Vagina (tissue), 2 donors: ENCODE results near the gene PSTPIP2. TPM values are rescaled to one million over a fixed set of nuclear protein-coding genes. Genes with fewer than 3 reads are reported as not detected.

Experiments used
- DNase-seq, 2 donors: peaks; one replicate each; pipeline ENCODE4 v3.0.0-alpha.2; 2017; ENCODE audit errors: extremely low spot score in 2 of 2
- H3K27ac ChIP-seq: fragments of 200-600 bp; sonication (generic); one replicate; pipeline ENCODE4 v1.5.1; 2019
- H3K27me3 ChIP-seq: fragments of 200-600 bp; sonication (generic); one replicate; pipeline ENCODE4 v1.5.1; 2019
- H3K36me3 ChIP-seq, 2 donors: fragments of 200-600 bp; sonication (generic); one replicate each; pipeline ENCODE4 v1.5.1; 2017 to 2019
- H3K4me1 ChIP-seq: fragments of 200-600 bp; sonication (generic); one replicate; pipeline ENCODE4 v1.5.1; 2019
- H3K4me3 ChIP-seq, 2 donors: fragments of 200-600 bp; sonication (generic); 1 replicate in 1 of 2; 2 replicates in 1 of 2; pipeline ENCODE4 v1.5.1; 2016 to 2019
- H3K9me3 ChIP-seq: fragments of 200-600 bp; sonication (generic); one replicate; pipeline ENCODE4 v1.5.1; 2019
- POLR2A ChIP-seq, 2 donors: fragments of 450-650 bp; IDR thresholded peaks; one replicate each; pipeline ENCODE4 v1.6.1; 2017; ENCODE audit warnings: antibody characterized with exemption in 2 of 2, mild to moderate bottlenecking in 2 of 2, moderate library complexity in 2 of 2
- POLR2AphosphoS5 ChIP-seq, 2 donors: sonication (generic); formaldehyde crosslinking; IDR thresholded peaks; one replicate each; pipeline ENCODE4 v1.9.0; 2017; ENCODE audit warnings: antibody characterized with exemption in 2 of 2, mild to moderate bottlenecking in 2 of 2, low read depth in 1 of 2; ENCODE audit not compliant: insufficient read depth in 1 of 2
- intact Hi-C: fragments of 100-400 bp; cut with DNase I; formaldehyde crosslinking; loops from one replicate; pipeline ENCODE4 v1.15.1; 2023
- total RNA-seq: library from RNA; depleted of rRNA; stranded (reverse); fragments of >200 nt; gene quantifications from one replicate; pipeline ENCODE4 v1.2.3, GENCODE V29; 2016
- TF ChIP-seq, protein P1 (sequence below), 3 experiments: fragments of 450-650 bp in 2 of 3; fragments of 200-600 bp in 1 of 3; sonication (generic) in 1 of 3; IDR thresholded peaks; one replicate each; pipeline ENCODE4 v1.5.1; 2017 to 2019; ENCODE audit warnings: antibody characterized with exemption in 3 of 3, mild to moderate bottlenecking in 2 of 3, moderate library complexity in 2 of 3

The PSTPIP2 gene
- total RNA-seq, 1 donor from 2014 or later, result 9.1 TPM

DNA sequence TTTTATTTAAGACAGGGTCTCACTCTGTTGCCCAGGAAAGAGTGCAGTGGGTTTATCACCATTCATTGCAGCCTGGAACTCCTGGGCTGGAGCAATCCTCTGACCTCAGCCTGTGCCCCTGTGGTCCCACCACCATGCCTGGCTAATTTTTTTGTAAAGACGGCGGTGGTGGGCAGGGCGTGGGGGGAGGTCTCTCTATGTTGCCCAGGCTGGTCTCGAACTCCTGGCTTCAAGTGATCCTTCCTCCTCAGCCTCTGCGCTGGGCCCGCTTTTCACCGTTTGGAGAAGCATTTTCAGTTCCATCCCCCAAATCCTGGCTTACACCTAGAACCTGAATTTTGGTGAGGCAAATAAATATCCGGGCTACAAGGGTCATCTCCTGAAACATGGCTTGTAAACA lies 27.4 kb upstream of the PSTPIP2 start:
- TF ChIP-seq, protein P1, sequence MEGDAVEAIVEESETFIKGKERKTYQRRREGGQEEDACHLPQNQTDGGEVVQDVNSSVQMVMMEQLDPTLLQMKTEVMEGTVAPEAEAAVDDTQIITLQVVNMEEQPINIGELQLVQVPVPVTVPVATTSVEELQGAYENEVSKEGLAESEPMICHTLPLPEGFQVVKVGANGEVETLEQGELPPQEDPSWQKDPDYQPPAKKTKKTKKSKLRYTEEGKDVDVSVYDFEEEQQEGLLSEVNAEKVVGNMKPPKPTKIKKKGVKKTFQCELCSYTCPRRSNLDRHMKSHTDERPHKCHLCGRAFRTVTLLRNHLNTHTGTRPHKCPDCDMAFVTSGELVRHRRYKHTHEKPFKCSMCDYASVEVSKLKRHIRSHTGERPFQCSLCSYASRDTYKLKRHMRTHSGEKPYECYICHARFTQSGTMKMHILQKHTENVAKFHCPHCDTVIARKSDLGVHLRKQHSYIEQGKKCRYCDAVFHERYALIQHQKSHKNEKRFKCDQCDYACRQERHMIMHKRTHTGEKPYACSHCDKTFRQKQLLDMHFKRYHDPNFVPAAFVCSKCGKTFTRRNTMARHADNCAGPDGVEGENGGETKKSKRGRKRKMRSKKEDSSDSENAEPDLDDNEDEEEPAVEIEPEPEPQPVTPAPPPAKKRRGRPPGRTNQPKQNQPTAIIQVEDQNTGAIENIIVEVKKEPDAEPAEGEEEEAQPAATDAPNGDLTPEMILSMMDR (IDR thresholded peaks at IDR 0.05), result no peak
- no peak for TF ChIP-seq POLR2A (IDR thresholded peaks at IDR 0.05)
- Histone ChIP-seq H3K4me3 (no peak overlapping the region), H3K27ac (no peak overlapping the region), H3K9me3 (no peaks in the 10 kb centered on the region), H3K4me1 (peaks cover 32% of the 10 kb centered on the region), H3K27me3 (no peaks in the 10 kb centered on the region), H3K36me3 (peaks cover 0 to 3% of the 10 kb centered on the region in 2 donors)
- DNase-seq, result no peak
- intact Hi-C loops, result no loop called here

DNA sequence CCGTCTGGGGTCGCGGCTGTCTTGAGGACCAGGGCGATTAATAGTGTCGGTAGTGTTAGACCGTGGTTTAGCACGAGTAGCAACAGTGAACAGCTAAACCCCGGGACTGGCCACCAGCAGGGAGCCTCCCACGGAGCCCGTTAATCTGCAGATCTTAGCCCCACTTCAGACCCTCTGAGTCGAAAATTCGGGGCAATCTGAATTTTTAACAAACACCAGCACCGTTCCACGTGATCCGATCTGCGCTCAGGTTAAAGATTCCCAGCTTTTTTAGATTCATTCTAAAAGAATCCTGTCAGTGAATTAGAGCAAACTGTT lies 26.5 kb upstream of the PSTPIP2 start:
- Histone ChIP-seq H3K36me3 (peaks cover 0 to 12% of the 10 kb centered on the region in 2 donors), H3K4me3 (peak overlapping the region; percentile 62 to 78), H3K9me3 (no peaks in the 10 kb centered on the region), H3K27ac (peak overlapping the region; percentile 79), H3K4me1 (peaks cover 40% of the 10 kb centered on the region), H3K27me3 (no peaks in the 10 kb centered on the region)
- intact Hi-C loops, result no loop called here
- TF ChIP-seq POLR2AphosphoS5 (IDR thresholded peaks at IDR 0.05; ENCODE audit: insufficient read depth in 1 of 2, low read depth in 1 of 2) (no peak), POLR2A (IDR thresholded peaks at IDR 0.05) (no peak)
- TF ChIP-seq, protein P1 (IDR thresholded peaks at IDR 0.05), result no peak
- no peak for DNase-seq

DNA sequence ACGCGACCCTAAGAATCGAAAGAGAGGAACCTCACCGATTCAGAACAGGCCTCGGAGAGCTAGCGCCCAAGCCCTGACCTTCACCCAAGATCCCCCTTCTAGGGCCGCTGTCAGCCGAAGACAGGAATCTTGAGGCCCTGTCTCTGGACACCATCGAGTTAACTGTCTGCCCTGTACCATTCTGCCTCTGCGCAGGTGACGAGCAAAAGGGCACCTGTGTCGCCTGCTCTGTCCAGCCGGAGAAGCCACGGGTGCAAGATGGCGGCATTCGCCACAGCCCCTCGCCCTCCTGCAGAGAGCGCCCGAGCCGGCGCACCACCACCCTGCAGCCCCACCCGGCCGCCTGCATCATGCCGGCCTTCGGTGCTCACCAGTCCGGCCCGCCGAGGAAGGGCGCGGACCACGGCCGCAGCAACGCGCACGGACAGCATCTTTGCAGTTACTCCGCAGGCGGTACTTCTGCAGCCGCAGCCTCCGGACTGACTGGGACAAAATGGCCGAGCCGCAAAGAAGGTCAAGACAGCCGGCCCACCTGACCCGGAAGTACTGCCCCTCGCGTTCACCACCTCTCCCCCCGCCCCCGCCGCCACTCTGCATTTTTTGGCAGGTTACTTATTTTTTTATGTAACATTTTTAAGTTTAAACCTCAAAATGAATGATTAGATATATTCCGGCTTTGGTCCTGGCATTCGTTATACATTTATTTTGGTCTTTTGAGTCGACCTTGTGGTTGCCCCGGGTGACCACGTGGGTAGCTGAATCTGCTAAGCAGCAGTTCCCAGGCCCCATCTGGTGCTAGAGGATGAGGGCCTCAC lies 25.9 kb upstream of the PSTPIP2 start, which contains the start of gene ATP5F1A:
TSS of gene ATP5F1A (minus strand) at position 496 of the 815 bp plus-strand sequence. CDS start at position 431, 65 bp downstream.
- DNase-seq, result peak in 1 of 2 donors; percentile 92
- intact Hi-C loops, result no loop called here
- H3K9me3 ChIP-seq, result no peaks in the 10 kb centered on the region
- H3K27ac ChIP-seq, result peak within 1 kb of the TSS; percentile 79
- H3K36me3 ChIP-seq, result peaks cover 0 to 18% of the 10 kb centered on the region in 2 donors
- TF ChIP-seq, protein P1 (IDR thresholded peaks at IDR 0.05), result no peak
- TF ChIP-seq POLR2AphosphoS5 (IDR thresholded peaks at IDR 0.05; ENCODE audit: insufficient read depth in 1 of 2, low read depth in 1 of 2) (peak; percentile 44 to 93), POLR2A (IDR thresholded peaks at IDR 0.05) (peak in 1 of 2 donors; percentile 54)
- peak within 1 kb of the TSS; percentile 62 to 78 for H3K4me3 ChIP-seq
- no peaks in the 10 kb centered on the region for H3K27me3 ChIP-seq
- peaks cover 42% of the 10 kb centered on the region for H3K4me1 ChIP-seq

DNA sequence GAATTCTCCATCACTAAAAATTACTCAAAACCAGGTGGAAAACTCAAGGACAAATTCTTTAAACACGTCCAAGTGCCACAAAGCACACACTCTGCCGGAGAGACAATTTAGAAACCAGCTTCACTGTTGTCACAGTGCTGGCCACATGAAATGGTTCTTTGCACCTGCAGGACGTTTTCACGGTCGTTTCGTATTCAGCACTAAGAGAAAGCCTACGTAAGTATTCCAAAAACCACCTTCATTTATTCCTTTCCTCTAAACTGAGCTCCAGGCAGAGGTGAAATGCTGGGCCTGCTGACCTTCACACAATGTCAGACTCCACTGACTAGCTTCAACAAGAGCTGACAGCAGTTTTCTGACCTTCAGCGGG lies 25.4 kb upstream of the PSTPIP2 start:
- Histone ChIP-seq H3K36me3 (peaks cover 0 to 21% of the 10 kb centered on the region in 2 donors), H3K27ac (peak overlapping the region; percentile 79), H3K27me3 (no peaks in the 10 kb centered on the region), H3K4me3 (peak overlapping the region; percentile 62 to 78), H3K9me3 (no peaks in the 10 kb centered on the region), H3K4me1 (peaks cover 45% of the 10 kb centered on the region)
- no peak for DNase-seq
- intact Hi-C loops, result no loop called here
- TF ChIP-seq POLR2AphosphoS5 (IDR thresholded peaks at IDR 0.05; ENCODE audit: insufficient read depth in 1 of 2, low read depth in 1 of 2) (no peak), POLR2A (IDR thresholded peaks at IDR 0.05) (no peak)
- TF ChIP-seq, protein P1 (IDR thresholded peaks at IDR 0.05), result no peak

DNA sequence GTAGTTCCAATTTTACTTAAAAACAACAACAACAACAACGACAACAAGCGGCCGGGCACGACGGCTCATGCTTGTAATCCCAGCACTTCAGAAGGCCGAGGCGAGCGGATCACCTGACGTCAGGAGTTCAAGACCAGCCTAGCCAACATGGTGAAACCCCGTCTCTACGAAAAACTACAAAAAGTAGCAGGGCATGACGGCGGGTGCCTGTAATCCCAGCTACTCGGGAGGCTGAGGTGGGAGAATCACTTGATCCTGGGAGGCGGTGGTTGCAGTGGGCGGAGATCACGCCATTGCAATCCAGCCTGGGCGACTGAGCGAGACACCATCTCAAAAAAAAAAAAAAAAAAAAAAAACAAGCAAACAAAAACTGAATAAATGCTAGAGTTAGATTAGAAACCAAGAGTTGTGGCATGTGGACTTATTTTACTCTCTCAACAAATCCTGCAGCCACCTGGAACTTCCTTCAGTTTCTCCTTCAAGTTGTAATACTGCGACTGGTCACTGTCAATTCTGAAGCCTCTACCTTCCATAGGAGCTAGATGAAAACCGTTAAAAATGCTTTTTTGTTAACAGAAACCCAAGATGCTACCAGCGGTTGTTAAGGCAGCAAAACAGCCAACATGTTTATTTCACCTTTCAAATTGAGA lies 24.7 kb upstream of the PSTPIP2 start:
- Histone ChIP-seq H3K9me3 (no peaks in the 10 kb centered on the region), H3K27ac (peak overlapping the region; percentile 79), H3K27me3 (no peaks in the 10 kb centered on the region), H3K4me1 (peaks cover 45% of the 10 kb centered on the region), H3K36me3 (peaks cover 0 to 23% of the 10 kb centered on the region in 2 donors), H3K4me3 (peak overlapping the region; percentile 62 to 78)
- TF ChIP-seq, protein P1 (IDR thresholded peaks at IDR 0.05), result no peak
- TF ChIP-seq POLR2A (IDR thresholded peaks at IDR 0.05) (no peak), POLR2AphosphoS5 (IDR thresholded peaks at IDR 0.05; ENCODE audit: insufficient read depth in 1 of 2, low read depth in 1 of 2) (no peak)
- no peak for DNase-seq
- intact Hi-C loops, result no loop called here
